K562 (cell line): ENCODE data around the gene PGS1. TPM values are rescaled to one million over a fixed set of nuclear protein-coding genes. Genes with fewer than 3 reads are reported as not detected.

Experiments
- CHD4 ChIP-seq: fragments of 200-600 bp; sonication (generic); IDR thresholded peaks from 3 replicates; pipeline ENCODE4 v1.6.1; 2012; ENCODE audit warnings: low read depth, mild to moderate bottlenecking, mixed read lengths, low read length, inconsistent platforms; ENCODE audit not compliant: insufficient read depth, insufficient replicate concordance, poor library complexity, severe bottlenecking
- CREM ChIP-seq: IDR thresholded peaks from 2 replicates; pipeline ENCODE4 v1.6.1; 2014; ENCODE audit warnings: antibody characterized with exemption, low read depth
- KHSRP ChIP-seq: fragments of 450-650 bp; IDR thresholded peaks from 2 replicates; pipeline ENCODE4 v1.6.1; 2017
- MNT ChIP-seq, 2 experiments: fragments of 450-650 bp; conservative IDR thresholded peaks; 2 replicates each; pipeline ENCODE4 v1.6.1; 2017; ENCODE audit warnings: mild to moderate bottlenecking in 2 of 2, moderate library complexity in 2 of 2
- REST ChIP-seq, 2 experiments: fragments of 450-650 bp; formaldehyde crosslinking in 1 of 2; IDR thresholded peaks; 2 replicates each; pipeline versions ENCODE4 v1.4.0 to v1.6.1; 2014 to 2020; ENCODE audit warnings: mild to moderate bottlenecking in 2 of 2, borderline replicate concordance in 1 of 2, low read depth in 1 of 2
- SMAD1 ChIP-seq: fragments of 150-350 bp; IDR thresholded peaks from 2 replicates; pipeline ENCODE4 v1.6.1; 2014; ENCODE audit warnings: low read length, low read depth; ENCODE audit not compliant: partially characterized antibody
- TRIM24 ChIP-seq, 2 experiments: fragments of 450-650 bp; IDR thresholded peaks; 2 replicates each; pipeline ENCODE4 v1.6.1; 2016
- ZFX ChIP-seq: sonication (generic); formaldehyde crosslinking; IDR thresholded peaks from 2 replicates; pipeline ENCODE4 v1.8.0; 2022; ENCODE audit warnings: mild to moderate bottlenecking, missing genetic modification reagents, moderate library complexity
- ZNF133 ChIP-seq: fragments of 250-450 bp; sonication (Bioruptor Pico); IDR thresholded peaks from 2 replicates; pipeline ENCODE4 v1.4.0; 2020; ENCODE audit warnings: mild to moderate bottlenecking
- polyA plus RNA-seq, 8 experiments: library from polyadenylated mRNA; depleted of rRNA in 4 of 8; stranded (reverse) in 5 of 8; unstranded in 3 of 8; fragments of >200 nt; fragmentation: Nextera tagmentation in 2 of 8; fragmentation: Illumina TruSeq in 1 of 8; extraction: Ambion mirVana in 2 of 8; extraction: Trizol in 1 of 8; gene quantifications; 2 replicates each; pipeline versions ENCODE4 v1.2.1 to v1.2.3, GENCODE V29; 2011 to 2014; ENCODE audit warnings: inconsistent platforms in 1 of 8, missing spikeins in 1 of 8
- total RNA-seq, 7 experiments: library from RNA; depleted of rRNA in 6 of 7; stranded (reverse); fragments of >200 nt in 6 of 7; fragmentation: Illumina TruSeq in 2 of 7; extraction: Trizol in 2 of 7; gene quantifications; 2 replicates each; pipeline versions ENCODE4 v1.2.1 to v1.2.3, GENCODE V29; 2011 to 2021; ENCODE audit warnings: low replicate concordance in 1 of 7
- TF ChIP-seq, protein P1 (sequence below): sonication (generic); formaldehyde crosslinking; IDR thresholded peaks from 2 replicates; pipeline ENCODE4 v1.8.0; 2022; ENCODE audit warnings: mild to moderate bottlenecking, missing genetic modification reagents
- TF ChIP-seq, protein P2 (sequence below): sonication (generic); formaldehyde crosslinking; IDR thresholded peaks from 2 replicates; pipeline ENCODE4 v1.8.0; 2022; ENCODE audit warnings: missing genetic modification reagents, mild to moderate bottlenecking, moderate library complexity, borderline replicate concordance
- TF ChIP-seq, protein P3 (sequence below): fragments of 450-650 bp; IDR thresholded peaks from 2 replicates; pipeline ENCODE4 v1.6.1; 2016; ENCODE audit warnings: antibody characterized with exemption

PGS1 gene
- total and polyA plus RNA-seq, 9 of the 15 experiments (the other 6 are each of a cell fraction or from before 2014, with no cell fraction given): 1.3 to 39.4 (median 22.3) TPM

DNA sequence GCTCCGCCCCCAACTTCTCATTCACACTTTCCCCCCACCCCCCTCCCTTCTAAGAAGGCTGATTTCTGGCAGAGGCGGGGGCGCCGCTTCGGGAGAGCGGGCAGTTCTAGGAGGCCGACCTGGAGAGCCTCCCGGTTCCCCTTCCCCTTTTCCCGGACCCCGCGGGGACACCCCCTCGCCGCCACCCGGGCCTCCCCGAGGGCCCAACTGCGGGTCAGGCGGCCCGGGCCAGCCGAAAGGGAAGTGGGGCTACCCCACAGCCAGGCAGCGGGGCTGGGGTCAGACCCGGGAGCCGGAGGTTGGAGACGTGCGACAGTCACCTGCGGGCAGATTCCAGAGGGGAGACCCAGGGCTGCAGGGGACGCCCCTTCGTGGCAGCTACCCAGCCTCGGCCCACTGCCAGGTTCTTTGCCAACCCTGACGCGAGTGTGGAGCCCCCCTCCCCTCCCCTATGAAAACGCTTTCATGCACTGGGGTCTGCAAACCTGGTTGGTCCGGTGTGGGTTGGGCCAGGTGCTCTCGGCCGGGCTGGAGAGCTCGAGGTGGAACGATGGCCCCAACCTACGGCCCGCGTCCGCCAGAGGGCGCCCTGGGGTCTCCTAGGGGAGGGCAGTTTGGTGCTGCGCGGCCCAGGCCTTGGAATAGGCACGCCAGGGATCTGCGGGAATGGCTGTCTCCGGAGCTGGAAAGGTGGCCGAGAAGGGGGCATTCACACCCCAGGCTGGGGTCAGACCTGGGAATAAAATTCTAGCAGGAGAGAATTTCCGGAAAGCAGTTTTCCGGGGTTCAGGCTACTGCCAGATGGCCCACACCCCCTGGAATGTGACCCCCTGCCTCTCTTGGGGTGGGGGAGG is 17.9 kb upstream of the PGS1 start (continued):
- TF ChIP-seq, protein P1, sequence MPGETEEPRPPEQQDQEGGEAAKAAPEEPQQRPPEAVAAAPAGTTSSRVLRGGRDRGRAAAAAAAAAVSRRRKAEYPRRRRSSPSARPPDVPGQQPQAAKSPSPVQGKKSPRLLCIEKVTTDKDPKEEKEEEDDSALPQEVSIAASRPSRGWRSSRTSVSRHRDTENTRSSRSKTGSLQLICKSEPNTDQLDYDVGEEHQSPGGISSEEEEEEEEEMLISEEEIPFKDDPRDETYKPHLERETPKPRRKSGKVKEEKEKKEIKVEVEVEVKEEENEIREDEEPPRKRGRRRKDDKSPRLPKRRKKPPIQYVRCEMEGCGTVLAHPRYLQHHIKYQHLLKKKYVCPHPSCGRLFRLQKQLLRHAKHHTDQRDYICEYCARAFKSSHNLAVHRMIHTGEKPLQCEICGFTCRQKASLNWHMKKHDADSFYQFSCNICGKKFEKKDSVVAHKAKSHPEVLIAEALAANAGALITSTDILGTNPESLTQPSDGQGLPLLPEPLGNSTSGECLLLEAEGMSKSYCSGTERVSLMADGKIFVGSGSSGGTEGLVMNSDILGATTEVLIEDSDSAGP (CRISPR knock-in tag): no peak; the same call in 1 of the 2 replicates
- TF ChIP-seq KHSRP (no peak), CREM (peak; percentile 66), CHD4 (peak; percentile 73), REST (IDR thresholded peaks at IDR 0.05; ENCODE audit: borderline replicate concordance) (peak; percentile 85), REST (CRISPR knock-in tag; IDR thresholded peaks at IDR 0.05; ENCODE audit: low read depth) (no peak), ZFX (CRISPR knock-in tag) (peak; percentile 30; the same call in 1 of the 2 replicates), ZNF133 (CRISPR knock-in tag) (no peak), MNT (conservative IDR thresholded peaks at IDR 0.05) (peak in 1 of 2 experiments; percentile 17; a peak in 2 of 4 replicates), SMAD1 (no peak), TRIM24 (IDR thresholded peaks at IDR 0.05) (peak in 1 of 2 experiments; percentile 35; a peak in 1 of 4 replicates)
- TF ChIP-seq, protein P2, sequence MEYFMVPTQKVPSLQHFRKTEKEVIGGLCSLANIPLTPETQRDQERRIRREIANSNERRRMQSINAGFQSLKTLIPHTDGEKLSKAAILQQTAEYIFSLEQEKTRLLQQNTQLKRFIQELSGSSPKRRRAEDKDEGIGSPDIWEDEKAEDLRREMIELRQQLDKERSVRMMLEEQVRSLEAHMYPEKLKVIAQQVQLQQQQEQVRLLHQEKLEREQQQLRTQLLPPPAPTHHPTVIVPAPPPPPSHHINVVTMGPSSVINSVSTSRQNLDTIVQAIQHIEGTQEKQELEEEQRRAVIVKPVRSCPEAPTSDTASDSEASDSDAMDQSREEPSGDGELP (CRISPR knock-in tag): peak; percentile 76
- TF ChIP-seq, protein P3, sequence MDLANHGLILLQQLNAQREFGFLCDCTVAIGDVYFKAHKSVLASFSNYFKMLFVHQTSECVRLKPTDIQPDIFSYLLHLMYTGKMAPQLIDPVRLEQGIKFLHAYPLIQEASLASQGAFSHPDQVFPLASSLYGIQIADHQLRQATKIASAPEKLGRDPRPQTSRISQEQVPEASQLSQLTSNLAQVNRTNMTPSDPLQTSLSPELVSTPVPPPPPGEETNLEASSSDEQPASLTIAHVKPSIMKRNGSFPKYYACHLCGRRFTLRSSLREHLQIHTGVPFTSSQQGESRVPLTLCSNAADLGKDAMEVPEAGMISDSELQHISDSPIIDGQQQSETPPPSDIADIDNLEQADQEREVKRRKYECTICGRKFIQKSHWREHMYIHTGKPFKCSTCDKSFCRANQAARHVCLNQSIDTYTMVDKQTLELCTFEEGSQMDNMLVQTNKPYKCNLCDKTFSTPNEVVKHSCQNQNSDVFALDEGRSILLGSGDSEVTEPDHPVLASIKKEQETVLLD: peak; percentile 64
